Esophagus squamous epithelium (tissue), 5 donors: ENCODE data around the gene ATF2. TPM values are rescaled to one million over a fixed set of nuclear protein-coding genes. Genes with fewer than 3 reads are reported as not detected.
A peak's percentile ranks its signal among the peaks of the same experiment; 100 is the strongest.

Experiments
- DNase-seq: peaks from one replicate; lab custom pipeline; 2025; lab: John Stamatoyannopoulos, UW
- H3K27ac ChIP-seq, 4 donors: fragments of 200-600 bp; sonication (generic); one replicate each; pipeline ENCODE4 v1.5.1; 2016 to 2019; ENCODE audit warnings: mild to moderate bottlenecking in 1 of 4
- H3K27me3 ChIP-seq, 4 donors: fragments of 200-600 bp; sonication (generic); 1 replicate in 3 of 4; 2 replicates in 1 of 4; pipeline versions ENCODE4 v1.5.1 to v1.6.0; 2017 to 2021; ENCODE audit warnings: antibody characterized with exemption in 1 of 4
- H3K36me3 ChIP-seq, 3 donors: fragments of 200-600 bp; sonication (generic); one replicate each; pipeline ENCODE4 v1.5.1; 2016 to 2019
- H3K4me1 ChIP-seq, 3 donors: fragments of 200-600 bp; sonication (generic); one replicate each; pipeline ENCODE4 v1.5.1; 2017 to 2019
- H3K4me3 ChIP-seq, 4 donors: fragments of 200-600 bp; sonication (generic); 1 replicate in 3 of 4; 2 replicates in 1 of 4; pipeline ENCODE4 v1.5.1; 2016 to 2019; ENCODE audit warnings: mild to moderate bottlenecking in 2 of 4, moderate library complexity in 1 of 4
- H3K9me3 ChIP-seq, 3 donors: fragments of 200-600 bp; sonication (generic); one replicate each; pipeline ENCODE4 v1.5.1; 2016 to 2019
- CTCF ChIP-seq, 6 experiments: fragments of 450-650 bp in 4 of 6; fragments of 200-600 bp in 2 of 6; sonication (generic) in 2 of 6; IDR thresholded peaks; one replicate each; pipeline ENCODE4 v1.5.1; 2016 to 2019; ENCODE audit warnings: antibody characterized with exemption in 6 of 6, mild to moderate bottlenecking in 4 of 6, moderate library complexity in 4 of 6
- POLR2A ChIP-seq, 4 donors: fragments of 450-650 bp; IDR thresholded peaks; one replicate each; pipeline ENCODE4 v1.6.1; 2017; ENCODE audit warnings: antibody characterized with exemption in 4 of 4, mild to moderate bottlenecking in 4 of 4, moderate library complexity in 3 of 4
- WGBS, 2 donors: methylation state at CpG; one replicate each; pipeline ENCODE4 v1.1.5; 2018; 5-methylcytosine and 5-hydroxymethylcytosine counted together
- intact Hi-C: fragments of 100-400 bp; cut with DNase I; formaldehyde crosslinking; loops from one replicate; pipeline ENCODE4 v1.15.0; 2022
- total RNA-seq, 4 donors: library from RNA; depleted of rRNA; stranded (reverse); fragments of >200 nt; gene quantifications; one replicate each; pipeline ENCODE4 v1.1.0, GENCODE V29; 2016
- donor health status: DM: yes; HTN: yes; CAD: no.

Gene ATF2
- total RNA-seq, 4 donors from 2014 or later: 9.9 to 40.1 (median 18.0) TPM

GRCh38 chr2:175203621-175204496 is 35.9 kb upstream of the ATF2 start:
- intact Hi-C loops: no loop called here
- Histone ChIP-seq H3K36me3 (no peaks in the 10 kb centered on the region), H3K4me1 (no peaks in the 10 kb centered on the region), H3K27me3 (peaks cover 0 to 8% (median 0%) of the 10 kb centered on the region in 4 donors), H3K4me3 (no peak overlapping the region), H3K27ac (no peak overlapping the region), H3K9me3 (no peaks in the 10 kb centered on the region)
- 32 to 40% methylated on average over 12 of the region's 12 CpGs for WGBS, 2 donors
- TF ChIP-seq CTCF (IDR thresholded peaks at IDR 0.05): peak in 3 of 6 experiments; percentile 10 to 34 (median 25)
- TF ChIP-seq POLR2A (IDR thresholded peaks at IDR 0.05): no peak
- DNase-seq: no peak

GRCh38 chr2:175195012-175195411 is 27.0 kb upstream of the ATF2 start:
- no peak for DNase-seq
- no peak overlapping the region for H3K27ac ChIP-seq
- no peak for TF ChIP-seq POLR2A (IDR thresholded peaks at IDR 0.05)
- TF ChIP-seq CTCF (IDR thresholded peaks at IDR 0.05): no peak
- intact Hi-C loops: no loop called here
- H3K4me3 ChIP-seq: no peak overlapping the region
- peaks cover 0 to 8% (median 0%) of the 10 kb centered on the region in 4 donors for H3K27me3 ChIP-seq
- H3K36me3 ChIP-seq: no peaks in the 10 kb centered on the region
- H3K9me3 ChIP-seq: peaks cover 0 to 6% (median 0%) of the 10 kb centered on the region in 3 donors
- no peaks in the 10 kb centered on the region for H3K4me1 ChIP-seq

GRCh38 chr2:175188761-175189160 is 20.8 kb upstream of the ATF2 start:
- no peak for TF ChIP-seq POLR2A (IDR thresholded peaks at IDR 0.05)
- TF ChIP-seq CTCF (IDR thresholded peaks at IDR 0.05): no peak
- DNase-seq: no peak
- intact Hi-C loops: no loop called here
- 41 to 67% methylated on average over 1 of the region's 1 CpG for WGBS, 2 donors
- Histone ChIP-seq H3K4me3 (no peak overlapping the region), H3K36me3 (no peaks in the 10 kb centered on the region), H3K27me3 (no peaks in the 10 kb centered on the region), H3K27ac (no peak overlapping the region), H3K9me3 (peaks cover 0 to 6% (median 0%) of the 10 kb centered on the region in 3 donors), H3K4me1 (no peaks in the 10 kb centered on the region)

GRCh38 chr2:175187378-175187777 is 19.4 kb upstream of the ATF2 start:
- H3K27me3 ChIP-seq: no peaks in the 10 kb centered on the region
- intact Hi-C loops: no loop called here
- WGBS, 2 donors: 100% methylated on average over 1 of the region's 1 CpG
- H3K4me1 ChIP-seq: no peaks in the 10 kb centered on the region
- no peak overlapping the region for H3K4me3 ChIP-seq
- peaks cover 0 to 6% (median 0%) of the 10 kb centered on the region in 3 donors for H3K9me3 ChIP-seq
- H3K36me3 ChIP-seq: no peaks in the 10 kb centered on the region
- no peak overlapping the region for H3K27ac ChIP-seq
- TF ChIP-seq CTCF (IDR thresholded peaks at IDR 0.05) (peak in 1 of 6 experiments; percentile 12), POLR2A (IDR thresholded peaks at IDR 0.05) (no peak)
- no peak for DNase-seq

GRCh38 chr2:175183674-175184073 is 15.7 kb upstream of the ATF2 start:
- Histone ChIP-seq H3K27ac (no peak overlapping the region), H3K4me1 (peaks cover 0 to 27% (median 5%) of the 10 kb centered on the region in 3 donors), H3K9me3 (no peaks in the 10 kb centered on the region), H3K36me3 (peaks cover 0 to 14% (median 0%) of the 10 kb centered on the region in 3 donors), H3K27me3 (no peaks in the 10 kb centered on the region), H3K4me3 (no peak overlapping the region)
- no peak for TF ChIP-seq CTCF (IDR thresholded peaks at IDR 0.05)
- TF ChIP-seq POLR2A (IDR thresholded peaks at IDR 0.05): no peak
- no peak for DNase-seq
- WGBS, 2 donors: 80 to 91% methylated on average over 2 of the region's 2 CpGs
- intact Hi-C loops: no loop called here
